NCI-H187 treated with DMSO at 0.1 percent for 48 hours (cell line): ENCODE data around the gene HMGN1.
"Not testable (repeated sequence)": the region's sequence is repeated elsewhere in the genome, so short reads cannot be mapped to it uniquely, and the experiment has no call there.

Experiments used
- DNase-seq: peaks from one replicate; lab custom pipeline; 2025; lab: John Stamatoyannopoulos, UW

The HMGN1 gene, protein sequence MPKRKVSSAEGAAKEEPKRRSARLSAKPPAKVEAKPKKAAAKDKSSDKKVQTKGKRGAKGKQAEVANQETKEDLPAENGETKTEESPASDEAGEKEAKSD

DNA sequence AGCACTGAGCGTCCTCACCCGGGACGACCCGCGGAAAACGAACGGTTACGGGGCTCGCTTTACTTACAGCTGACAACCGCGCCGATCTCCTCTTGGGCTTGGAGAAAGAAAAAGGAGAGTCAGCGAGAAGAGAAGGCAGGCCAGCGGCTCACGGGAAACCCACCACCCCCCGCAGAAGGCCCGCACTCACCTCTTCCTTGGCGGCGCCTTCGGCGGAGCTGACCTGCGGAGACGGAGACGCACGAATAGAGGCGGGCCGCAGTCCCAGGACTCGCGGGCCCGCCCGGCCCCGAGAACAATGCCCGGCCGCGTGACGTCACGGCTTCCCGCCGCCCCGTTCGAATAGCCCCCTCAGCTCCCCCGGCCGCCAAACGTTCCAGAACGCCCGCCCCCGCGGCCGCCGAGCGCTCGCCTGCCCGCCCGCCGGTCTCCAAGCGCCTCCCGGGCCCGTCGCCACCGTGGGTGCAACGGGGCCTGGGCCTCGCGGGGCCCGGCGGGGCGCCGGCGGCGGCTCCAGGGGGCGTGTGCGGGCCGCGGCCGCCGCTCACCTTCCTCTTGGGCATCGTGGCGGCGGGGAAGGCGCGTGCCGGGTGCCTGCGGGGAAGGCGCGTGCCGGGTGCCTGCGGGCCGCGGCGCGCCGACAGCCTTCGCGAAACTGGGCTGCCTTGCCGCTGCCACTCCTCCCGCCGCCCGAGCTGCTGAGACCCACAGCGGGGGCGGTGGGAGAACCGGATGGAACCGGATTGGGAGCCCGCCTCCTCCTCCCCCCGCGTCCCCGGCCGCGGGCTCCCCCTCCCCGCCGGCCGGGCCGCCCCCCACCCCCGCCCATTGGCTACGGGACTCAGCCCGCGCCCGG is at the start of gene HMGN1:
Gene HMGN1 (minus strand): TSS at position 734 of the 856 bp plus-strand sequence. CDS start 171 bp downstream, at position 563.
- peak; percentile 77 for DNase-seq

DNA sequence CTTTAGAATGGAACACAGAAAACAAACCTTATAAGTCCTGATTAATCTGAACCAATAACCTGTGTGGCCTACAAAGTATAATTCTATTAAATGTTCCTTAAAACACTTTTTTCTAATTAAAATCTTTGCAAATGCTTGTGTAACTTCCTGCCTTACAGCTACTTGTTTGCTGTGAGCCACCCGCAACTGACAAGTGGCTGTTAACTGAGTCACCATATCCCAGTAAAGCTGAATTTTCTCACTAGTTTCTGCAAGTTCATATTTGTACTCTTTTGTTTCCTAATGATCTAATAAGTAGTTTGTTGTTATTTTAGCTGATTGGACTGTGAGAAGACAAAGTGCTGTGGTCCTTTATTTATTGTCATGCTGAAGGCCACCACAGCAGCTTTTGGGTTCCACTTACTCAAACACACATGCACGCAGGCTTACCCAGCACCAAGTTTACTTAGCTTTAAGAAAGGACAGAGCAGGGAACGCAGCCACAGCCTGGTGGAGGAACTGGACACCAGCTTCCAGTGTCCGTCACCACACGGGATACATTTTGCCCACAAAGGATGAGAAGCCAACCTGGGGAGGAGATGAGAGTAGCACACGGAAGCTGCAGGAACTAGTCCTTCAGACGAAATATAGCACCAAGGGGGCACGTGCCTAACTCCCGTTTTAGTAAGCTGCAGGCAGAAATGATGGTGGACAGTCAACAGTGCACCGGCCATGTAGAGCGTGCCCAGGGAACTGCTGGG is 48.9 kb upstream of the HMGN1 start:
- DNase-seq, result no peak

DNA sequence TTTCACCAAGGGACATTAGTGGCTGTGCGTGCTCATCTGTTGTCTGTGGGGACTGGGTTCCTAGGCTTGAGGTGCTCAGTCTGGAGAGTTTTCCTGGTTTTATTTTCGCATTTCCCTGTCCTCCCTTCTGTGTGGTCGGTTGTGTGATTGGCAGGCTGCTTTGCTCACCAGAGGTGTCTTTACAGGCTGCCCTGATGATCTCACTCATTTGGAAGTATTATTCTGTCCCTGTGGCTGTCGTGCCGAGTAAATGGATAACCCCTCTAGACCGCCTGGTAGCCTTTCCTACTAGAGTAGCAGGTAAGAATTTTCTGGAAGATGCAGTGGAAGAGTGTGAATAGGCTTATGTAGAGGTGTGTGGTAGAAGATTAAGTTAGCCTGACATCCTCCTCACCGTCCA is 44.1 kb upstream of the HMGN1 start:
- no peak for DNase-seq

DNA sequence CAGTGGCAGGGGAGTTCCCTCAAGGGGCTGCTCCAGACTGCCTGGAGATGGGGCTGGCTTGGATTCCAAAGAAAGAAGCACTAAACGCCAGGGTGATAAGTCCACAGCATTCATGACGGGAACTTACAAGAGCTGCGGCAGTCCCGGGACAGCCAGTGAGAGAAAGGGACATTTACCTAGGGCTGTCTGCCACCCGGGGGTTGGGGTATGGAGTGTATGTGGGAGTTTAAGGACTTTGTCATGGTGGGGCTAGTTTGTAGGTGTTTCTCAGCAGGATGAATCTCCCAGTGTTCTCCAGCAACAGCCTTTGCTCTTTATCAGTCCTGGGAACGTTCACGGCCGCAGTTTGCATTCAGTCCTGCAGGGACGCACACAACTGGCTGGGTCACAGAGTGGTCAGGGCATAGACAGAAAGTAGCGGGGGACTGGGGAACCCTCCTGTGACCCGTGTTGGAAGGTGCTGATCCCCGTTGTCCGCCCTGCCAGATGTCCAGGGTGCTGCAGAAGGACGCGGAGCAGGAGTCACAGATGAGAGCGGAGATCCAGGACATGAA is 41.4 kb upstream of the HMGN1 start:
- DNase-seq, result no peak

DNA sequence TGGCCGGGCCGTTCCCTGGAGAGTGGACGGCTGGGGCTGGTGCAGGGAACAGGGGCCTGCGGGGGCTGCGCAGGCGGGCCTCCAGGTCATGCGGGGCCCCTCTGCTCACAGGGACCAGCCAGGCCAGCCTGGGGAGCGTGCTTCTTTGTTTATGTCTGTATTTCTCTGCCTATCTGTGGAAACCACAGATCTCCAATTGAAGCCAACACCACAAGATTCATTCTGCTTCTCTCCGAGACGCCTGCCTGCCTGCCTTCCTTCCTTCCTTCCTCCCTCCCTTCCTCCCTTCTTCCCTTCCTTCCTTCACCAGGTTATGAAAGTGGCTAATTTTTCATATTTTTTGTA is 39.9 kb upstream of the HMGN1 start:
- DNase-seq, result no peak

DNA sequence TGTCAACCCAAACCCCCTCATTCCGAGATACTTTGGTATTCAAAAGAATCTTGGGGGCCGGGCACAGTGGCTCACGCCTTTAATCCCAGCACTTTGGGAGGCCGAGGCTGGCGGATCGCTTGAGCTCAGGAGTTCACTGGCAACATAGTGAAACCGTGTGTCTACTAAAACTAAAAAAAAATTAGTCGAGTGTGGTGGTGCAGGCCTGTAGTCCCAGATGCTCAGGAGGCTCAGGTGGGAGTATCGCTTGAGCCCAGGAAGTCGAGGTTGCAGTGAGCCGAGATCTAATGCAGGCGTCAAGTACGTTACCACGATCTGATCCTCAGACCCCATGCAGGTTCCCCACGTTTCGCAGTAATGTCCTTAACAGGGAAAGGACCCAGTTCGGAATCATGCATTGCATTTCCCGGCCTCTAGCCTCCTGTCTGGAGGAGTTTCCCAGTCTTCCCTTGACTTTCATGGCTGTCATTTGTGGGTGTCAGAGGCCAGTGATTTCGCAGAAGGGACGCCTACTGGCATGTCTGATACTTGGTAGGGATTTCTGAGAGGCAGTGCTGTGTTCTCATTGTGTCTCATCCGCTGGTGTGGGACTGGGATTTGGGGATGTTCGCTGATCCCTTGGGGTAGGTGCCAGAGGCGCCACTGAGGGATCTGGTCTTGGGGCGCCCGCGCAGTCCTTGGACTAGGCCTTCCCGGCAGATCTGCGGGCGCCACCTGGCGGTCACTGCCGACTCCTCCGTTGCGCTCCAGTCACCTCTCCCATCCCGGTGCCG is 39.3 kb upstream of the HMGN1 start:
- peak; percentile 35 for DNase-seq

DNA sequence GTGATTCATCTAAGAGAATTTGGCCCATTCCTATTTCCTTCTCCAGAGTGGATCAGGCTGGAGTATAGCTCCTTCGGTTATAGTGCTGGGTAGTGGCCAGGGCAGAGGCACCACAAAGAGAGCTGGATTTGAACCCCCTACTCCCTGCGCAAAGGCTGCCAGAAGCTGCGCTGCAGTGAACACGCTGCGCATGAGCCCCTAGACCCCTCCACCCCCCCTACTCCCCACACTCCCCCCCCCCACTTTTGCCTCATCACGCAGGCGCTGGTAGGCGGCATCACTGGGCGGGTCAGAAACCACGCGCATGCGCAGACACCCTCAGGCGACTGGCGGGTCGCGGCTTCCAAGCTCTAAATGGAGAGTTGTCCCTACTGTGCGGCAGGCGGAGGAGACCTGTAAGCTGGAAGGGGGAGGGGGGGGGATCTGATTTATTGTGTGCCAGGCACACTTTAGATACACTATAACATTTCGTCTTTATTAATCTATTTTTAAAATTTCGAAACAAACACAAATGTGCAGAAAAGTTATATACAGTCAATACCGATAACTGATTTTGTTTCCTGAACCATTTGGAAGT is 38.7 kb upstream of the HMGN1 start:
- DNase-seq, result peak; percentile 53

DNA sequence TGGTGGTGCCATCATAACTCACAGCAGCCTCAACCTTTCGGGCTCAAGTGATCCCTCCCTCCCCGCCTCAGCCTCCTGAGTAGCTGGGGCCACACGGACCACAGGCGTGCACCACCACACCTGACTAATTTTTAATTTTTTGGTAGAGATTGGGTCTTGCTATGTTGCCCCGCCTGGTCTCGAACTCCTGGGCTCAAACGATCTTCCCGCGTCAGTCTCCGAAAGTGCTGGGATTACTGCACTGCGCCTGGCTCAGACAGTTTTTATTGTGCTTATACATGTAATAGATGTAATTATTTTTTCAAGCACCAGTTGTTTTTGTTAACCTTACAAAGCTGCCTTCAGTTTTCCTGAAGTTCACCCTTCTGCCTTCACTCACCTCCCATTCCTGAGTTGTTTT is 38.0 kb upstream of the HMGN1 start:
- DNase-seq, result no peak

DNA sequence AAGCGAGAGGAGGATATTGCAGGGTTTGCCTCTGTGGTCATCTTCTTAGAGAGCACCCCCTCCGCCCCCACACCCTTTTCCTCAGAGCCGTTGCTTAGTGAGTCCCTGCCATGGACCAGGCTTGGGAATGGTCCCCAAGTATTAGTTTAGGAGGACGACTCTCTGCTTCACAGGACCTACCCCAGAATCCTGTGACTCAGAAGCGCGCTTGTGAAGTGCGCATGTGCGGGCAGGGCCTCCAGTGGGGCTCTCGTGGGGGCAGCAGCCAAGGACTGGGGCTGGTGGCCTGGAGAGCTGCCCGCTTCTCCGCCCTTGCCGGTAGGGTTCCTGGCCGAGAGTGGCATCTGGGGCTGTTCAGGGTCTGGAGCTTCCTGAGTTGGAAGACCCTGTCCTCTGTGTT is 37.3 kb upstream of the HMGN1 start:
- DNase-seq, result no peak

DNA sequence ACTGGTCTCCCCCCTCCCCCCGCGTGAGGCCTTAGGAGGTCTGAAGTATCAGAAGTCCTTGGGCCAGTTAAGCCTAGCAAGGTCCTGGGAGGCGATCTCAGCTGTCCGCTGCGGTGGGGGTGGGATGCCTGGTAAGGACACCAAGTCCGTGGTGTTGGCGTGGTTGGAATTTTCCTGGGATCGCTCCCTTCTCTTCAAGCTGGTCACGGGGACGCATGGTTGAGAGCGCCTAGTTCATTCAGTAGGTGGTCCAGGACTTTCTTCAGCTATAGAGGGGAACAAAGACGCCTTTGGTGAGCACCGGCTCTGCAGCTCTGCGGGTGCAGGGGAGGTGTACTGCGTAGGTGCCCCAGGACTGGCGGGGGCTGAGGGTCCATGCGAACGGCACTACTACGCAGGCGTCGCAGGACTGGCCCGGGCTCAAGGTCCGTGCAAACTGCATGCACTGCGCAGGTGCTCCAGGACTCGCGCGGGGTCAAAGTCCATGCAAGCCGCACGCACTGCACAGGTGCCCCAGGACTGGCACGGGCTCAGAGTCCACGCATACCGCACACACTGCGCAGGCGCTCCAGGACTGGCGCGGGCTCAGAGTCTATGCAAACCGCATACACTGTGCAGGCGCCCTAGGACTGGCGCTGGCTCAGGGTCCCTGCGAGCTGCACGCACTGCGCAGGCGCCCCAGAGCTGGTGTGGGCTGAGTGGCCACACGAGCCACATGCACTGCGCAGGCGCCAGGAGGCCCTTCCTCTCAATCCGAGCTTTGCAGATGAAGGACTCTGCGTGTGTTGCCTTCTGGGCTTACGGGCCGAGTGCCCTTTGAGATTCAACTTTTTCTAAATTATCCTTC is 36.6 kb upstream of the HMGN1 start:
- no peak for DNase-seq

DNA sequence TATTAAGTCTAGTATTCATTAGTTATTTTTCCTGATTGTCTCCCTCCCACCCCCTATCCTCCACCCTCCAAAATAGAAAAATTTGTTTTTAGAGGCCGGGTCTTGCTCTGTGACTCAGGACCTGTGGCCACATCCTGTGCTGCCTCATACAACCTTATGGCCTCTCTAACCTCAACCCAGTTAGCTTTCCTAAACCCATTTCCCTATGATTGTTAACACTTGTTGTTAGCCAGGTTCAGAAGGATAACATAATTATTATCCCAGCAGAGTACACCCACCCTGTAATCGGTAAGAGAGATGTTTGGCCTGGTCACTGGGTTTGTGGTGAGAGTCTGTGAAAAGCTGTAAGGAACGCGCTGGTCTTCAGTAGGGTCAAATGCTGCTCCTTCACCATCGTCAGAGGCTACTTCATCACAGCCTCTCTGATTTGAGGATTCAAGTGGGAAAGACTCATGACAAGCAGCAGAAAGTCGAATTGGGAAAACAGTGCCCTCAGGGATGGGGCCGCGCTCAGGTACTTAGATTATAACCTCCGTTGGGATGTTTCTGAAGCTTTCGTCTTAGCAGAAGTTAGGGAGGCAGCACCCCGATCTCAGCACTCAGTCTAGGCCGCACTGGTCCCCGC is 35.9 kb upstream of the HMGN1 start:
- no peak for DNase-seq

DNA sequence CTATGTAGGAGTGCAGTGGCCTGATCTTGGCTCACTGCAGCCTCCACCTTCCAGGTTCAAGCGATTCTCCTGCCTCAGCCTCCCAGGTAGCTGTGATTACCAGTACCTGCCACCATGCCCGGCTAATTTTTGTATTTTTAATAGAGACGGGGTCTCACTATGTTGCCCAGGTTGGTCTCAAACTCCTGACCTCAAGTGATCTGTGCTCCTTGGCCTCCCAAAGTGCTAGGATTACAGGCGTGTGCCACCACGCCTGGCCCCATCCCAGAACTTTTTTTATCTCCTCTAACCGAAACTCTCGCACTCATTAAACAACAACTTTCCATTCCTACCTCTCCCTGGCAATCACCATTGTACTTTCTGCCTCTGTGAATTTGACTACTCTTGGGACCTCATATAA is 33.2 kb upstream of the HMGN1 start:
- not testable (repeated sequence) for DNase-seq

DNA sequence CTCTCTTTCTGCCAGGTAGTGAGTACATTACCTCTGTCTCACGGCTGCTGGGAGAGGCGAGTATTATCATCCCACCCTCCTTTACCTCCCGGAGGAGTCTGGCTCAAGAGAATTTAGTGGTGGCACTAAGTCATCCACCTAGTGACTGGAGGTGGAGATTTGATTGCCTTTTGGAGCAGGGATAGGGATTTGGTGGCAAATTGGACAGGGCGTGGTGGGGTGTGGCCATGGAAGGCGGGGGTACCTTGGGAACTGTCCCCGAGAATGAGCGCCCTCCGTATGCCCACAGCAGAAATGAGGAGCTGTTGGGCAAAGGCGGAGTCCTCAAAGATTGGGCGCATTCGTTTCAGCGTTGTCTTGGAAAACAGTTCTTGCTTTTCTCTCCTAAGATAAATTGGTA is 32.1 kb upstream of the HMGN1 start:
- no peak for DNase-seq

DNA sequence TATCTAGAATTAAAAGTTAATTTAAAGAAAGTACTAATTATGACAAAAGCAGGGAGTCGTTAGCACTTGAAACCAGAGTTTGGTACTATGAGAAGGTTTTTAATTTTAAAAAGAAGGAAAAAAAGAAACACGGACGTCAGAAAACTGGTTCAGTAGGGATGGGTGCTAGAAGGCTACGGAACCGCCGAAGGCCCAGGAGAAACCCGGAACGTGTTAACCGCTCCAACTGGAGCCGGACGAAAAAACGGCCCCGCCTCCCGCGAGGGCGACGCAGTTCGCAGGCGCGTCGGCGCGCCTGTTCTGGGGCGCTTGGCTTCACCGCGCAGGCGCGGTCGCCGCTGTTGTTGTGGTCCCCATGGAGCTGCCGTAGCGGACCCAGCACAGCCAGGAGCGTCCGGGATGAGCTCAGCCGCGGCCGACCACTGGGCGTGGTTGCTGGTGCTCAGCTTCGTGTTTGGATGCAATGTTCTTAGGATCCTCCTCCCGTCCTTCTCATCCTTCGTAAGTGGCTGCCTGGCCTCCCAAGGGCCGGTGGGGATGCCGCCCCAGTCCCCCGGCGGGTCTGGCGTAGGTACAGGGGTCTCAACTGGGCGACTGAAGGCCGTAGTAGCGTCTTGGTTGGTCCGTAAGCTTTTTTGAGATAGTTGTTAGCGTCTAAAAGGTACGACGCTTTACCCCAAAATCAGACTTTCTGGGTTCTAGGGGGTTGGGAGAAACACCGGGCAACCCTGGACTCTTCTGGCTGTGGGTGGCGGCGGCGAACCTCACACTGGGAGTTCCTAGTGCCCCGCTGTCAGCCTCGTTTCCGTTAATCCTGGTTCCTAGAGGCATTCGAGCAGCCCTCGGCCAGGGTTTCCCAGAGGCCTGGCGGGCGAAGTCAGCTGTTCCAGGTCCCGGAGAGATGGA is 31.4 kb upstream of the HMGN1 start:
- peak; percentile 45 for DNase-seq

DNA sequence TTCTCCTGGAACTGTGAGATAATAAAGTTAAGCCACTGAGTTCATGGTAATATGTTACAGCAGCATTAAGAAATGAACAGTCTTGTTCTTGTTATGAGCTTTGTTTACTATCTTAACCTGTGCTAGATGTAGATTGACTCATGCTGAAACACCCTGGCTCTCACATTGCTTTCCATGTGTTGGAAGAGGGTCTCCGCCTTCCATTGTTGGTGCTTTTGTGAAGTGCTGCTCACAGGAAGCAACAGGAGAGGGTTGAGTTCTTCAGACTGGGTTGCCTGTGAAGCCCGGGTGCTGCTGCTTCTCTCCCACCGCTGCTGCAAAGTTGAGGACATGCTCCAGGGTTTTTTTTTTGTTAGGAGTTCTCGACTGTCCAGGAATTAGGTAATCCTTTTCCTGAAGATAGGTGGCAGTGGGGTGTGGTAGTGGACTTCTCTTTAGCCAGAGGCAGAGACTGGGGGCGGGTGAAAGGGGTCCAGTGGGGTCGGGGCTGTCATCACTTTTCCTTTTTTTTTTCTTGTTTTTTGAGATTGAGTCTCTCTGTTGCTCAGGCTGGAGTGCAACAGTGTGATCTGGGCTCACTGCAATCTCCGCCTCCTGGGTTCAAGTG is 28.7 kb upstream of the HMGN1 start:
- DNase-seq, result no peak

DNA sequence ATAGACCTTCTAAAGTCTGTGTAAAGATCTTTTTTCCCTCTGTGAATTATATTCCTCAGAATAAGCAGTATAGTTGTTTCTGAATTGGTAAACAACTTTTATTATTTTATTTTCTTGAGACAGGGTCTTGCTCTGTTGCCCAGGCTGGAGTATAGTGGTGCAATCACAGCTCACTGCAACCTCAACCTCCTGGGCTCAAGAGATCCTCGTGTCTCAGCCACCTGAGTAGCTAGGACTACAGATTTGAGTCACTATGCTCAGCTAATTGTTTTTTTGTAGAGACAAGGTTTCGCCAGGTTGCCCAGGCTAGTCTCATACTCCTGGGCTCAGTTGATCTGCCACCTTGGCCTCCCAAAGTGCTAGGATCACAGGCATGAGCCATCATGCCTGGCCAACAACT is 26.6 kb upstream of the HMGN1 start:
- no peak for DNase-seq

DNA sequence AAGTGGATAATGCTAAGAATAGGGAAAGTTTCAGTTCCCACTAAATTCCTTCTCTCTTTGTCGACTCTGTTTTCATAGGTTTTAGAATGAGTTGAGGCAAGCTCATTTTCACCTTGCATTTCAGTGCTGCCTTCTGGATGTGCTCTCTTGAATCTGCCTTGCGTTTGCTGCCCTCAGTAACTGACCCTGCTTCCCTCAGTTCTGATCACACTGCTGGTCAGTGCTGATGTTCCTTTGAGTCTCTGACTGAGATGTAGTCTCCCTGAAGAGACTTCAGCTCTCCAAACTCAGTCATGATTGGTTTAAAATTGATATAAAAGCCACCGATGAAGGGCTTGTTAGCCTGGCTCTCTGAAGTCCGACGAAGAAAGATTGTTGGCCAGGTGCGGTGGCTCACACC is 25.2 kb upstream of the HMGN1 start:
- no peak for DNase-seq

DNA sequence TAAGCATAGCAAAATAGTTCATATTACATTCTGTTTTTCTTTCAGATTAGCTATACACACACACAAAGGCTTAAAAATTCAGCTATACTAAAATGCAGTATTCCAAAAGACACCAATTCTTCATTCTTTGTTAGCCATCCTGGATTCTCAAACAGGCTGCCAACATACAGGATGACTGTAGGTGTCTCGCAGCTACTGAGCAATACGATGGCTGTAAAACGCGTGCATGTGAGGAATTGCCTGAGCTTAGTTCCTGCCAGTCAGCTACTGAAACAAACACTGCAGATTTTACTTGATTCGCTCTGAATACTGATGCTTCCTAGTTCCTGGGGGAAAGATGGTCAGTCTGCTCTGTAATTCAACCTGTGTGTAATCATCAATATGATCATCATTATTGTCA is 24.7 kb upstream of the HMGN1 start:
- no peak for DNase-seq

DNA sequence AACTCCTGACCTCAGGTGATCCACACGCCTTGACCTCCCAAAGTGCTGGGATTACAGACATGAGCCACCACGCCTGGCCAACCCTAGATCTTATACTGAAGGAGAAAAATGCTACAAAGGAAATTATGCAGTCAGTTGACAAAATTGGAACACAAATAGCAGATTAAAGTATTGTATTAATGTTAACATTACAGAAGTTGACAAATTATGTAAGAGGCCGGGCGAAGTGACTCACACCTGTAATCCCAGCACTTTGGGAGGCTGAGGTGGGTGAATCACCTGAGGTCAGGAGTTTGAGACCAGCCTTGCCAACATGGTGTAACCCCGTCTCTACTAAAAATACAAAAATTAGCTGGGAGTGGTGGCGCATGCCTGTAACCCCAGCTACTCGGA is 21.0 kb upstream of the HMGN1 start:
- DNase-seq, result not testable (repeated sequence)
